GM21619 (cell line): ENCODE results near the gene INVS.
"Not testable (repeated sequence)": the region's sequence is repeated elsewhere in the genome, so short reads cannot be mapped to it uniquely, and the experiment has no call there.

Experiments used
- ATAC-seq: cut with Tn5 transposase; IDR thresholded peaks from one replicate; pipeline ENCODE4 v1.9.1; 2021; ENCODE audit not compliant: unreplicated experiment

Gene INVS

DNA sequence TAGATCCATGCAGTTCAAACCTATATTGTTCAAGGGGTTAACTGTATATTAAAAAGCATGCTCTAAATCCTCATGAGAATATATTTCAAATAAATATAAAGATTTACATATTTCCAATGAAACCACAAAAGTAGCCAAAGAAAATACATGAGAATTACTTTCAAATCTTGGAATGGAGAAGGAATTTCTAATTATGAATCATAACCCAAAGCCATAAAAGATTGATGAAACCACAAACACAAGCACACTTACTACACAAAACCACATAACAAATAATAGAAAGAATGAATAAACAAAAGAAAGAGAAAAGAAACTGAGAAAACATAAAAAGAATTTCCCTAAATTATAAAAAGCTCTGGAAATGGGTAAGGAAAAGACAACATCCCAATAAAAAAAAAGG is 16.3 kb upstream of the INVS start:
- no peak for ATAC-seq

DNA sequence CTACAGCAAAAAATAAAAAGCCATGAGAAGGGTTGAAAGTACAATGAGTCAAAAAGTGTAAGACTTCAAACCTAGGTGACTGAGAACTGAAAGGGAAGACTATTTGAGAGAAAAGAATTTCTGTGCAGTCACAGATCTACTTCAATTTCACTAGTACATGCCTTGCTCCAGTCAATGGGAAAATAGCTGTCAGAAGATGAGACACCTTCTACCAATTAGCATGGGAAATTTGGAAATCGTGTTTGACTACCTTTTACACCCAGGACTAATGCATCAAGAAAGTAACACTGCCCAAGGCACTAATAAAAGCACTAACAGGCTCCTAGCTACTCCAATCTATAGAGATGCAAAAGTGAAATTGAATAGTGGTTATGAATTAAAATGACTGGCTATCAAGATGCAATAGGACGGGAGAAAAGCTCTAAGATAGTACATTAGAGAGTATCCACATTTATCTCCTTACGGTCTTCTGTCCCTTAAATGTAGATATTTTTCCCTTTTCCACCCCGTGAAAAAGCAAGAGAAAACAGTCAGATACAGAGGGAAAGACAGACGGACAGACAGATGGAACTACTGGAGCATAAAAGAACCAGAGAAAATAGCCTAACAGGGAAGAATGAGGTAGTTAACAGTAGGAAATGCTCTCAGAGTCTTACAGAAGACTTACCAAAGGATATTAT is 15.5 kb upstream of the INVS start:
- peak; percentile 33 for ATAC-seq

DNA sequence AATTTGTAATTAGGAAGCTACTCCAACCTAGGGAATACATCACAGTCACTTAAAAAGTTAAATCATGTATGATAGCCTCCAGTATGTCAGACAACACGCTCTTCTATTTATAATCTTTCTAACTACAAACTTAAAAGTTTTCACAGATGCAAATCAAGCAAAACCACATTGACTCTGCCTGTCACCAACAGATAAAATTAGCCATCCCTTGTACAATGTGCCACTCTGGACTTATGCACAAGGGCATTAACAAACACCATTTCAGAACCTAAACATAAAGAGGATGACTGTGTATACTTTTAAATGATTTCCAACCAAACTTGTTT is 15.0 kb upstream of the INVS start:
- peak; percentile 41 for ATAC-seq

DNA sequence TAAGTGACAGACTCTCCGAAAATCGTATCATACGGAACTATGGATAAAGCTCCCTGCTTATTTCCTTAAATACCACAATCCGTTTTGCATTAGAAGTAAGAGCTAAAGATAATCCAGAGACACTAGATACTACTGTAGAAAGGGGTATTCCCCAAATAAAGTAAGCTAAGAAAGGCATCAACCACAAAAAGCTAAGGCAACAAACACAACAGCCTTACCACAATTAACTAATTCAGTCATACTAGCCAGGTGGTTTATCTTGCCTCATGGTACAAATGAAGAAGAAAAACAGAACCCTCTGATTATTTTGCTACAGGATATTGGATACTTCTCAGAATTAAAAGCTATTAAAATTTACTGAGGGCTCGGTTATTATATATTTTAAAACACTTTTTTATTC is 14.3 kb upstream of the INVS start:
- ATAC-seq: peak; percentile 78

DNA sequence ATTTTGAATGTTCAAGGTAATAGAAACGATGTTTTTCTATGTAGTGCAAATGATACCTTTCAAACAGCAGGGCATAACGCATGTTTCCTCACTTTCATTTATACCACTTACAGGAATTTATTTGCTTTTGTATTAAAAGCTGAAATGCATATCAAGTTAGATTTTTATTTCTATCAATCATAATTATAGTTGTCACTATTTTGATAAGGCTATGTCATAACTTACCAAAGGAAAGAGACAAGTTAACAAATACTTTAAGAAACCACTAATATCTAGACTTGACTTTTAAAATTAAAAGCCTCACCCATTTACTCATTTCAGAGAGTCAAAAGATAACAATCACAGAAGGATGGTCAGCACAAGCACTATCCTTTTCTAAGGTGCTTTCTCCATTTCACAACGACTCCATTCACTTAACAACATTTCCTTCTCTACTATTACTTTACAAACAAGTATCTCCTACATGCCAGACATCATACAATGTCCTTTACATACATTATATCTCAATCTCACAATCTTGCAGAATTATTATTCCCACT is 12.9 kb upstream of the INVS start:
- ATAC-seq: no peak

DNA sequence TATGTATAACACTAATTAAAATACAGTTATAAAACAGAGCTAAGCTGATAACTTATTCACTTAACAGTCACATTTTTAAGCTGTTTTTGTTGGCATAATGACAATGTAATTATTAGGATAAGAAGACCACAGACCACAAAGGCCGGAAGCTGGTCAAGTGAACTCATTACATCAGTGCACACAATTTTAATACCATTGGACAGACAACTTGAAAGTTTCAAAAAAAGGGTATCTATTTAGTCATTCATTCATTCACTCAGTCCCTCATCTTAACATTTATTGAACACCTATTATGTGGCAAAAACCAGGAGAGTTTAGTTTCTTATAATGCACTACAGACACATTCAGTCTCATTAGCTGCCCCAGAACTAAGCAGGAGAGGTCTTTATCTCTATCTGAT is 11.8 kb upstream of the INVS start:
- ATAC-seq: no peak

DNA sequence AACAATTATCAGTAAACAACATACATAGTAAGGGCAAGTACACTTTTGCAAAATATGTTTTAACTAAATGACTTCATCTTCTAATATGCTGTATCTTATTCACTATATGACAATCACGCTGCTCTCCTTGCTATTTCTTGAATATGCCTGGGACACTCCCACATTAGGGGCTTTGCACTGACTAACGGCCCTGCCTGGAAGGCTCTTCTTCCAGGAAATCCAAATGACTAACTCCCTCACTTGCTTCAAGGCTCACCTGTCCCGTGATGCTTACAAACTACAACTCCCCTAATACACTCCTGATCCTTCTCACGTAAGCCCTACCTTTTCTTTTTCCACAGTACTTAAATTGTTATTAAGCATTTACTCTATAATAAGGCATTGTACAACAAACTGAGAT is 10.8 kb upstream of the INVS start:
- no peak for ATAC-seq

DNA sequence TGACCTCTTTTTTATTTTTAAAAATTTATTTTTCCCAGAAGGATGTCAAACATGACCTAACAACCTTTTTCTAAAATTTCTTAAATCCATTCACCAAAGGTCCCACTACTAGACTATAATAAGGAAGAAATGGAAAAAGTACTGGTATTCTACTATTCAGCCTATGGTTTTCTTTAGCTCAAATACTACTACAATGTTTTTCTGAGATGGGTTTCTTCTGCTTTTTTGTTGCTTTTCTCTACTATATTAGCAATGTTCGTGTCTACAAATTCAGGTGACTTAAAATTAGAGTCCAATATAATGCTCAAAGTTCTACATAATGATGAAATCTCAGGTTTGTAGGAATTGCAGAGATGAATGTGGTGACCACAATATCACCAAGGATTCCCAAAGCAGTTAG is 8.2 kb upstream of the INVS start:
- ATAC-seq: no peak

DNA sequence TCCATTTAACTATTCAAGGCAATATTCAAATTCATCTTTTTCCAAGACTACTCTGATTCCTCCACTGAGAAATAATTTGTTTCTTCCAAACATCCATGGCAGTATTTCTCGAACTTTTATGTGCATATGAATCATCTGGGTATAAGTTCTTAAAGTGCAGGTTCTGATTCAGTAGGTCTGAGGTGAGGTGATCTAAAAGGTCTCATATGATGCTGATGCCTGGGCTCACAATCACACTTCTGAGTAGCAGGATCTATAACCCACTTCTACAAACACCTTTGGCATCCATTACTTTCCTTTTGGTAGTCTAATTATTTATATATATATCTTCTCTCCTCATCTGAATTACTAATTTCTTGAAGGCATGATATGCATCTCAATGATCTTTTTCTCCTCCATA is 7.4 kb upstream of the INVS start:
- ATAC-seq: no peak

DNA sequence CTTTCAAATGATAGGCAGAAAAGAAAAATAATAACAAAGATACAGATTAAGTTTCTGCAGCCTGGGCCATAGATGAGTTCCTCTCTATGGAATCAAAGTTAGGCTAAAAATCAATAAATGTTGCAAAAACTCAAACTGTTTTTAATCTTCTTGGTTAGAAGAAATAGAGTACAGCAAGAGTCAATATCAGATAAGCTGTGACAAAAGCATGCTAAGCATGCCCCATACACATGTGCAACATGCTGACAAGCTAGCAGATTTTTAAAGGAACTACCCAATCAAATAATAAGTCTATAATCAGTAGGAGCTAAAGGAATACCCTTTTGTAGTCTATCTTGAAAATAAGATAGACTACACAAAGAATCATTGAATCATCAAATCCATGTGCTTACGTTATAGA is 7.0 kb upstream of the INVS start:
- no peak for ATAC-seq

DNA sequence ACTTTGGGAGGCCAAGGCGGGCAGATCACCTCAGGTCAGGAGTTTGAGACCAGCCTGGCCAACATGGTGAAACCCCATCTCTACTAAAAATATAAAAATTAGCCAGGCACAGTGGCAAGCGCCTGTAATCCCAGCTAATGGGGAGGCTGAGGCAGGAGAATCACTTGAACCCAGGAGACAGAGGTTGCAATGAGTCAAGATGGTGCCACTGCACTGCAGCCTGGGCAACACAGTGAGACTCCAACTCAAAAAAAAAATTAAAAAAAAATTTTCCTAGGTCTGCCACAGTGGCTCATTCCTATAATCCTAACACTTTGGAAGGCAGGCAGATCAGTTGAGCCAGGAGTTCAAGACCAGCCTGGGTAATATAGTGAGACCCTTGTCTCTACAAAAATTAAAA is 4.6 kb upstream of the INVS start:
- not testable (repeated sequence) for ATAC-seq

DNA sequence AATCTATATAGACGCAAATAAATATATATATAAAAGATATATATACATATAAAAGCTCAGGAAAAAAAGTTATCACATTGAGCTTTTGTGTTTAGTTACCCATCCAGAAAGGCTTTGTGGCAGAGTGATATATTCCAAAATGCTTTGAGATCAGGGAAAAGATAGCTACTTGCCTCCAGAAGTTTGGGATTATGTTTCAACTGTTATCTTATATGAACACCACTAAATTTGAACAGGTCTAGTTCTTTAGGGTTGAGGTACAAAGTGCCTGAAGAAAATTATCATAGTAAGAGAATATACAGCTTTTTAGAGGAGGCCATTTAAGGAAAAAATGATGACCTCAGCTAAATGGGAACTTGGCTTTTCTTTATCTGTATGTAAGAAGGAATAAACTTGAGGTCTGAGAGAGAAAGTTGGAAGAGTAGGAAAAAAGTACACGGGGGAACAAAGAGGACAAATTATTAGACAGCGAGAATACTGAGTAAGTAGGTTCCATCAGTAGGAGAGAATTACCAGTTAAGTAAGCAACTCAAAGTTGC is 2.6 kb upstream of the INVS start:
- ATAC-seq: no peak

DNA sequence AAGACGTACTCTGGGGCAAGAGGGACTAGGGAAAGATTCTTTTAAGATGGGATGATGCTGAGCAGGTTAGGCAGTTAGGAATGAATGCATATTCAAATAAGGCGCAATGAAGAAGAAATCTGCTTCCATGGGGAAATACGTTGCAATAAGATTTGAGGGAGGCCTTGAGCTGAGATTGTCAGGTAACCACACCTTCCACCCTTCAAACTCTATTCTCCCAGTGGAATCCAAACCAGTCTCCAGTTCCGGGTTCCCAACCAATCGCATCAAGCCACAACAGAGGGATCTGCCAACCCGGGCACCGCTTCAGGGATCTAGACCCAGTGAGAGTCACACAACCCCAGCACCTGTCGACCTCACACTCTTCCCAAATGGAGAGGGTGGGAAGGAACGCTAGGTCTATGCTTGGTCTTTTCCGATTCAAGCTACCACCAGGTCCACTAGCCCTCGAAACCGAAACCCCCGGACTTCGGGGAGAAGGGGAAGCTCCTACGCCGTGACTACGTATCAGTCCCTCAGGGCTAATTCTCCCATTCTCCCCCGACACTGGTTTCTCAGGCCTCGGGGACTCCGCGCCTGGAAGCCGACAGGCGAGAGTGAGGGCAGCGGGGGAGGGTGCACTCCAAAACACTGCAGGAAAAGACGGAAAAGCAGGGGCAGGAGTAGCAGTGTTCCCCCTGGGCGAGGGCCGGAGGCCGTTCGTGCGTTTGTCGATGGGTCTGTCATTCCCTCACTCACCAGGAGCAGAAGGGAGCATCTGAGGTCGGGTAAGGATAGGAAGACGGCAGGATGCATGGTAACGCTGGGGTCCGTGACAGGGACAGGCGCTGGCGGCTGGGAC is 777 bp upstream of the INVS start:
- no peak for ATAC-seq

DNA sequence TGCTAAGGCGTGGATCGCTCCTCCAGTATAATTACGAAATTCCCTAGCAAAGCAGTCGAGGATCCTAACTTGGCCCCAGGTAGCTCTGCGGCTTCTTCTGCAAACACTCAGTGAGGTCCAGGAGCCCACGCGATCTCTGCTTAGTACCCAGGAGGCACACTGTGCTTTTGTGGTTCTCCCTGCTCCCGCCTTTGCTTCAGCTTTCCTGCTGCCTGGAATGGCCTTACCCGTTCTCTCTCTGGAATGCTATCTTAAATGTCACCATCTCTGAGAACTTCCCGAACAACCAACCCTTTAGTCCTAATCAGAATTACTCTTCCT is 639 bp downstream of the INVS start:
- no peak for ATAC-seq

DNA sequence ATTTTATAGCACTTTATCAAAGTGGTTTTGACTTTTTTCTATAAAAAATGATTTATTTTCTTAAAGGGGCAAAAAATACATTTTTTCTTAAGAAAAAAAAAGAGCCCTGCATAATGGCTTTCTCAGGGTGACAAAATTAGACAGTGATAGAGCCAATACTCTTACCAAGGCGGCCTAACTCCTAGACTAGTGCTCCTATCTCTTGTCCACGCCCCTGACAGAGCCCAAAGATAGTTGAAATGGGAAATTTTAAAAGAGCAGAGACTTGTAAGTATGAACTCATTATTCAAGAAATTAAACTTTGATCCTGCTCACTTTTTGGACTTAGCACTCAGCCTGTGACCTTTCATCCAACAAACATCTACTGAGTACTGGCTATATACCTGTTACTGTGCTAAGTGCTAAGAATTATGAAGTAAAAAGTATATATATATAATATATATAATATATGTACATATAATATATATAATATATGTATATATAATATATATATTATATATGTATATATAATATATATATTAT is 1.2 kb downstream of the INVS start:
- no peak for ATAC-seq

DNA sequence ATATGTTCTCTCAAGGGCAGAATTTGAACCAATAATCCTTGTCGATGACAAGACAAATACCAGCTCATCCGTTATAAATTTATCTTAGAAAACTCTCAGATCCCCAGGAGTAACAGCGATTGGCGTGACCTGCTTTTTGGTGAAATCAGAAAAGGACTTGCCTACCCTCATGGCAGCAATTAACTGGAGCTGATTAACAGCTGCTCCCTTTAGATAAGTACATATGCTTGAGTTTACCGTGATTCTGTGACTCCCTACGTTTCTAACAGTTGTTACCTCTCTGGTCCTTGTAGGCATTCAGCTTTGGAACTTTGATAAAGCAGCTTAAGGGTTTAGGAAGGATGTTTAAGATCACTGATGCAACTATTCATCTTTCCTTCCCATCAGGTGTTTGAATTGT is 2.6 kb downstream of the INVS start:
- no peak for ATAC-seq

DNA sequence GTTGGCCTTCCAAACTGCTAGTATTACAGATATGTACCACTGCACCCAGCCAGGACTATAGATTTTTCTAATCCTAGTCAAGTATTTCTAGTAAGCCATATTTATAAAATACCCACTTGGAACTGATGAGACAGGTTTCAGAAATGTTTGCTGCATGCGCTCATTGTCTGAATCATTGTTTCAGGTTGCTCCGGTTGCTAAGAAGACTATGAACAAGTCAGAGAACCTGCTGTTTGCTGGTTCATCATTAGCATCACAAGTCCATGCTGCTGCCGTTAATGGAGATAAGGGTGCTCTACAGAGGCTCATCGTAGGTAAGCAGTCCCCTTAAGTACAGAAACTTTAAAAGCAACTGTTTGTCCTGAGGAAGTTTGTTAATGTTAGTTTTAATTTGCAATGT is 5.3 kb downstream of the INVS start:
- ATAC-seq: no peak

DNA sequence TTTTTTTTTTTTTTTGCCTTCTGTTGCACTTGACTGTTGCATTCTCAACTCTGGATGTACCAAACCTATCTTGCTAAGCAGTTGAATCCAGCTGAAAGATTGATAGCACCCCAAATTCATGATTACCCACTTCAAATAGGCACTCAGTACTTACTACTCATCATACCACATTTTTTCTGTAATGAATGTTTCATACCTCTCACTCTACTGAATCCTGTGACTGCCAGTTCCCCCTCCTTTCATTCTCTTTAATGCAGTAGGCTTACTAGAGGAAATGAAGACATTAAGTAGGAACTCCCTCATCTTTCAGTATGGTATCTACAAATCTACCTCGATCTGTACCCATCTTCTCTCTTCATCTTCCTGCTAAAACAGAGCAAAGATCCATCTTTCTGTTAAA is 6.8 kb downstream of the INVS start:
- no peak for ATAC-seq

DNA sequence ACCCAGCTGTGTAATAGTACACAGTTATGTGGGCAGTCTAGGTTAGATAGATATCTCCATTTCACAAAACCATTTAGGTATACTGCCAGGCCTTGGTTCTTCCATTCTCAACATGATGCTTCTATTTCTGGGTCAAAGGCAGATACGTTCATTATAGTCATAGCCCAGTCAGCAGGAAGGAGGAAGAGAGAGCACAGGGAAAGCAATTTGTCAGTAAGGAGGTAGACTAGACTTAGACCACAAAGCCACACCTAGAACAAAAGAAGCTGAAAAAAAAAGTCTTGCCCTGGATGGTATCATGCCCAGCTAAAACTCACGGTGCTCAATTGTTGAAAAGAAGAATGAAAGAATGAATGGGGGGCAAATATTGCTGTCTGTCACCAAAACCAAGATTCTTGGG is 7.6 kb downstream of the INVS start:
- ATAC-seq: no peak

DNA sequence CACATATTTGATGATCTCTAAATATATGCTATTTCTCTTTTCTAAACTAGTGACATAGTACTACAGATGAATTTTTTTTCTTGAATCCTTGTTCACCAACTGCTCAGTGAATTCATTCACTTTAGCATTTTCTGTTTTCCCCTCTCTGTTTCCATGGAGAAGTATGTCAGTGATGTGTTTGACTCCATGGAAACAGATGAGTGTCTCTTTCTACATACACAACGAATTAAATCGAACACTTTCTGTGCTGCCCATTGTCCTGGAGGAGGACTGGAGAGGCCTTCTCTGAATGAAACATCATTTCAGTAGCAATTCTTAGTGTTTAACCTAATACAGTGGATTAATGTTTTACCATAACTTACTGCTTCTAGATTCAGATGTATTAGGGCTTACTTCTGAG is 9.5 kb downstream of the INVS start:
- no peak for ATAC-seq

DNA sequence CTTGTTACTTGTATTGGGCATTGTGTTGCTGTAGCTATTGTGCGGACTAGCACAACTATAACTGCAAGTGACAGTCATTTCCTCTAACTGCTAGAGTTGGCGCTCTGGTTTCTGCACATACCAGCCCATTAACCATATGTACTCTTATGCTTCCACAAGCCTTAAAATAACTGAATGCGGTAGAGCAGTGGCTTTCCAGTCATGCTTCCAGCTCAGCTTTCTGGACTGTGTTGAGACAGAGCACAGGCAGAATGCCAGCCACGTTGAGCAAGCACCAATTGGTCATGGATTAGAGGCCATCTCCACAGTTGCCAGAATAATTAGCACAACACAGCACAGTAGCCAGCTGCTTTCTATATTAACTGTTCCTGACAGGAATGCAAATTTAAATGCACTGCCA is 12.2 kb downstream of the INVS start:
- ATAC-seq: no peak

DNA sequence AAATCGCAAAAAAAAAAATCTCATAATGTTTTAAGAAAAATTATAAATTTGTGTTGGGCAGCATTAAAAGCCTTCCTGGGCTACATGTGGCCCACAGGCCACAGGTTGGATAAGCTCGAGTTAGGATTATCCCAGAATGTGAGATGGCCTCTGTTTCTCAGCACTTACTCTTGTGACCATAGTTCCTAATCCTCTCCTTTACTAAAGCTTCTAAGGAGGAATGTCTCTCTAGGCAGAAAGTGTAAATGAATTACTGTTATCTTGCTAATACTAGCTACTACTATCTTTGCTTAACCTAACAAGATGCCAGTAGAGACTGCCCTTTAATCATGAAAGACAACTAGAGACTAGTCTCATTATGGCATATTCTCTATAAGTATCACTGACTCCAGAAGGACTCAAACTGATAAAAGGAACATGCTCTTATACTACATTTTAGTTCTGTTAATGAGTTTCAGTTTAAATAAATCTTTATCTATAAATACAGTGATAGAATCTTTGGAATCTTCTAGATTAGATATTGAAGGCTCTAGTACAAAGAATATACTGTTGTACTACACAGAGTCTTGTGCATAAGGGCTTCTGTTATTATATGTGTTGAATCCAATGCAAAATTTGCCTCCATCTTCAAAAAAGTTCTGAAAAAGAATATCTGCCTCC is 13.8 kb downstream of the INVS start:
- no peak for ATAC-seq
